C4-2B (cell line): ENCODE measurements around the gene ARMH4.

Source experiments
- H3K27ac ChIP-seq: fragments of 450-650 bp; 2 replicates; pipeline ENCODE4 v1.5.1; 2017
- ZFX ChIP-seq: fragments of 450-650 bp; IDR thresholded peaks from 2 replicates; pipeline ENCODE4 v1.6.1; 2017
- TF ChIP-seq, protein P1 (sequence below): fragments of 450-650 bp; conservative IDR thresholded peaks from 2 replicates; pipeline ENCODE4 v1.5.1; 2017; ENCODE audit warnings: mild to moderate bottlenecking

Gene ARMH4

DNA sequence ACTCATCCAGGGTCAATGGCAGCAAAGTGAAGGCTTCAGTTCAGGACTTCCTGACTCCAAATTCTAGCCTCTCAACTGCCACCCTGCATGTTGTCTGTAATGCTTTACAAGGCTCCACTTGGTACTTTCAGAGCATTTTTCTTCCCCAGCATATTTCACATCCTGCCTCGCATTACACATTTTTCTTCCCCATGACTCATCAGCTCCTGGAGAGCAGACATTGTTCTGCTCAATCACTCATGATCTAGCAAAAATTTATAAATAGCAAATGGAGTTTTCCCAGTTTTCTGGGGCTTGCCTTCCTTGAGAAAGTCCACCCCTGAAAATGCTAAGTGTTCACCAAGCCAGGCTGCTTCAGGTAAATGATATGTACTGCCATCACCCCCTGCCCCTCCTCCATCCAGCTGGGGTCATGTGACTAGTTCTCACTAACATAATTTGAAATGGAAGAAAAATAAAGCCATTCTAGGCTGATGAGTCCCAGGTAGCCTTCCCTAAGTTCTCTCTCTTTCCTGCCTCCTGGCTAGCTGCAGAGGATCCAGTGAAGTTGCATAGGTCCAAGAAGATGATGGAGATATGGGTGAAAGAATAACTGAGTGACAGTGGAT lies 69.4 kb downstream of the ARMH4 start:
- no peak overlapping the region for H3K27ac ChIP-seq
- no peak for TF ChIP-seq ZFX

- no peak for TF ChIP-seq ZFX
- TF ChIP-seq, protein P1, sequence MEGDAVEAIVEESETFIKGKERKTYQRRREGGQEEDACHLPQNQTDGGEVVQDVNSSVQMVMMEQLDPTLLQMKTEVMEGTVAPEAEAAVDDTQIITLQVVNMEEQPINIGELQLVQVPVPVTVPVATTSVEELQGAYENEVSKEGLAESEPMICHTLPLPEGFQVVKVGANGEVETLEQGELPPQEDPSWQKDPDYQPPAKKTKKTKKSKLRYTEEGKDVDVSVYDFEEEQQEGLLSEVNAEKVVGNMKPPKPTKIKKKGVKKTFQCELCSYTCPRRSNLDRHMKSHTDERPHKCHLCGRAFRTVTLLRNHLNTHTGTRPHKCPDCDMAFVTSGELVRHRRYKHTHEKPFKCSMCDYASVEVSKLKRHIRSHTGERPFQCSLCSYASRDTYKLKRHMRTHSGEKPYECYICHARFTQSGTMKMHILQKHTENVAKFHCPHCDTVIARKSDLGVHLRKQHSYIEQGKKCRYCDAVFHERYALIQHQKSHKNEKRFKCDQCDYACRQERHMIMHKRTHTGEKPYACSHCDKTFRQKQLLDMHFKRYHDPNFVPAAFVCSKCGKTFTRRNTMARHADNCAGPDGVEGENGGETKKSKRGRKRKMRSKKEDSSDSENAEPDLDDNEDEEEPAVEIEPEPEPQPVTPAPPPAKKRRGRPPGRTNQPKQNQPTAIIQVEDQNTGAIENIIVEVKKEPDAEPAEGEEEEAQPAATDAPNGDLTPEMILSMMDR, result no peak
- H3K27ac ChIP-seq, result no peak overlapping the region
These were observed 70.0 kb downstream of the ARMH4 start for GRCh38 chr14:58082011-58082410.

- H3K27ac ChIP-seq, result no peak overlapping the region
- no peak for TF ChIP-seq ZFX
- TF ChIP-seq, protein P1, result no peak
These were observed 73.5 kb downstream of the ARMH4 start for GRCh38 chr14:58078471-58078870.

DNA sequence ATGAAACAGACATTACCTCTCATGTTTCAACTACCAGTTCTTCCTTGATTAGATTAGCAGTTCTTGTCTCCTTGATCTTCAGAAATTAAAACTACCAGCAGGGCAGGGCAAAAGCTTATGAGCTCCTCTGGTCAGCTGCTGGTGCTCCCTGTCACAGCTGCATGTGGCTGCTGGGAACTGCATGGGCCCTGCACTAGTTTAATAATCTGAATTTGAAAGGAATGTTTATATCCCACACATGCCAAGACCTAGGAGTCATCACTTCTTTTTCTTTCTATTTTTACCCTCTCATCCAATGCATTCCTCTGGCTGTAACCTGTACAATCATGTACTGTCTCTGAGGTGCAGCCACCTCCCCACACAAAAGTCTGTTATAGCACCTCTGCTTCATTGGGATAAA lies 73.9 kb downstream of the ARMH4 start:
- no peak overlapping the region for H3K27ac ChIP-seq
- TF ChIP-seq ZFX, result no peak
- TF ChIP-seq, protein P1, result no peak

DNA sequence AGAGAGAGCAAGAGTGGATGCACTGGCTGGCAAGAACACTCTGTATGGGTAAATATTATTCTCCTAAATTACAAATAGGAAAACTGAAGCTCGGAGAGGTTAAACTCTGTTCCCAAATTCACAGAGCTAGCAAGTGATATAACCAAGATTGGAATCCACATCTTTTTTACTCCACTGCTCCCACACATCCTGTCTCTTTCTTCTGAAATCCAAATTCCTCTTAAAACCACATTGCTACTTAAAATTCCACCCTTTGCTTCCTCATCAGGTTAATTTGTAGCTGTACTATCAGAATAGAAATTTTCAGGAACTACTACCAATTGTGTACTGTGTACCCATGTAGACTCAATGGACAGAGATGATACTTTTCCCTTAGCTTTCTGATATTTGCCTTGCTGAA lies 74.4 kb downstream of the ARMH4 start:
- no peak overlapping the region for H3K27ac ChIP-seq
- TF ChIP-seq, protein P1, result no peak
- TF ChIP-seq ZFX, result no peak

GRCh38 chr14:58073516-58073915 lies 78.5 kb downstream of the ARMH4 start:
- TF ChIP-seq, protein P1, result no peak
- TF ChIP-seq ZFX, result no peak
- H3K27ac ChIP-seq, result no peak overlapping the region

DNA sequence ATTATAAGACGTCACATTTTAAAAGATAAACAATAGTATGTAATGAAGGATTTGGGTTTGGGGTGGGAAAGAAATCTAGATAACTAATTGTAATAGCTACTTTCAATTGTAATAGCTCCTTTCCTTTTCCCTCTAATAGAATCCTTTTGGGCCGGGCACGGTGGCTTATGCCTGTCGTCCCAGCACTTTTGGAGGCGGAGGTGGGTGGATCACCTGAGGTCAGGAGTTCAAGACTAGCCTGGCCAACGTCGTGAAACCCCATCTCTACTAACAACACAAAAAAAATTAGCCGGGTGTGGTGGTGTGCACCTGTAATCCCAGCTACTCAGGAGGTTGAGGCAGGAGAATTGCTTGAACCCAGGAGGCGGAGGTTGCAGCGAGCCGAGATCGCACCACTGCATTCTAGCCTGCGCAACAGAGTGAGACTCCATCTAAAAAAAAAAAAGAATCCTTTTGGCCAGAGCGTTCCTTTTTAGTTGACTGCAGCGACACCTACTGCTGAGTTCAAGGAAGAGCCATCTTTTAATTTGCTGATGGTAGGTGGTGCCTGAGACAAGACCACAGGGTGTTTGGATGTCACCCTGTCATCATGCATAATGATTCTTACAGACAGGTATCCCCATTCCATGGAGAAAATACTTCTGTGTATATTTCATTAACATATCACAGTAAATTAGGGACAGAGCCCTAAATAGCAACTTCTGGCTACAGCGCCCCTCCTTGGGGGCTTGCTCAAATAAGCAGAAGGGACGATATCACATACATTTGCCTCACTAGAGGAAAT lies 79.5 kb downstream of the ARMH4 start:
- no peak overlapping the region for H3K27ac ChIP-seq
- TF ChIP-seq, protein P1, result peak; percentile 84
- no peak for TF ChIP-seq ZFX

DNA sequence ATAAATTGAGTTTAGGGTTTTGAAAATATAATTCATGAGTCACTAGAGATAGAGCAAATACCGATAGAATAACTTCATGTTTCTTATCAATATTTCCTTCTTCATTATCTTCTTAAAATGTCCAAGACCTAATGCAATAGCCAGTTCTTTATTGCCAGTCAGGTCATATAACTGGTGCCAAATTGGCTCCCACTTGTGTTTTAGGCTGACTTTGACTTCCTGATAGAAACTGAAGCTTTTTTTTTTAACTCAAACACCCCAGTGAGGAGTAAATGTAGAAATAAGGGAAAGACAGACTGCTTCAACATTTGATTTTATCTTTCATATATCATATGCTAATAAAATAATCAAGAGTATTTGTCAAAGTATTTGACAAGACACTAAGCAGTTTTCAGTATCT lies 80.7 kb downstream of the ARMH4 start:
- TF ChIP-seq ZFX, result no peak
- TF ChIP-seq, protein P1, result no peak
- no peak overlapping the region for H3K27ac ChIP-seq
